ENCODE results near the gene PKMYT1.

Gene PKMYT1

DNA sequence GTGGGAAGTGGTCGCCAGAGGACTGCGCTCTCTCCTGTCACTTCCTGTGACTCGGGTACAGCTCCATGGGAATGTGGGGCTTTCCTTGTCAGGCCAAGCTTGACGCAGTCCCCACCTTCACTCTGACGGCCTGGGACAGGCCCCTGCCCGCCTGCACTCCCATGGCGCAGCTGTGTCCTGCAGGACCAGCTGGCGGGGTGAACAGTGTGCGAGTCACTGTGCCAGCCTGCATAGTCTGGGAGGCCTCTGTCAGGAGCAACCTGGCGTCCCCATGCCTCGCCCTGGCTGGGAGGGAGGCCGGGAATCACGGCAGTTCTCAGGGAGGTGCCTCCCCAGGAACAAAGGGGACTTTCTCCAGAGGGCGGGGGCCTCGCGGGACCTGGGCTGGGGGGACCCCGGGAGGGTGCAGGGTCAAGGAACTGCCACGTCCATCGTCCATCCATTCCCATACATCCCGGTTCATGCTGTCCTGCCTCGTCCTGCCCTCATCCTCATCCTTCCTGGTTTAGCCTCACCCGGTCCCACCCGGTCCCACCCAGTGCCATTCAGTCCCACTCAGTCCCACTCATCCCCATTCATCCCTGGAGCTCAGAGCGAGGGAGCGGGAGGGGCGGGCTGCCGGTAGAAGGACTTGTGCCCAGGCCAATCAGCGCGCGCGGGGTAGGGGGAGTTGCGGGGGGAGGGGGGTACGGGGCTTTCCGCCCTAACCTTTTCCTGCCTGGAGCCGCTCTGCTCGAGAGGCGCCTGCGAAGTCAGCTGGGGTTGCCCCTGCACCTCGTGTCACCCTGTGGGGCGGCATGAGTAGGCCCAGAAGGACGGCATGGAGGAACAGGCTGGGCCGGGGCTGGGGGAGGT lies 55.1 kb downstream of the PKMYT1 start:
- TF ChIP-seq EZH2phosphoT487 (conservative IDR thresholded peaks at IDR 0.05; ENCODE audit: low read length) = no peak
- TF ChIP-seq, protein P1, sequence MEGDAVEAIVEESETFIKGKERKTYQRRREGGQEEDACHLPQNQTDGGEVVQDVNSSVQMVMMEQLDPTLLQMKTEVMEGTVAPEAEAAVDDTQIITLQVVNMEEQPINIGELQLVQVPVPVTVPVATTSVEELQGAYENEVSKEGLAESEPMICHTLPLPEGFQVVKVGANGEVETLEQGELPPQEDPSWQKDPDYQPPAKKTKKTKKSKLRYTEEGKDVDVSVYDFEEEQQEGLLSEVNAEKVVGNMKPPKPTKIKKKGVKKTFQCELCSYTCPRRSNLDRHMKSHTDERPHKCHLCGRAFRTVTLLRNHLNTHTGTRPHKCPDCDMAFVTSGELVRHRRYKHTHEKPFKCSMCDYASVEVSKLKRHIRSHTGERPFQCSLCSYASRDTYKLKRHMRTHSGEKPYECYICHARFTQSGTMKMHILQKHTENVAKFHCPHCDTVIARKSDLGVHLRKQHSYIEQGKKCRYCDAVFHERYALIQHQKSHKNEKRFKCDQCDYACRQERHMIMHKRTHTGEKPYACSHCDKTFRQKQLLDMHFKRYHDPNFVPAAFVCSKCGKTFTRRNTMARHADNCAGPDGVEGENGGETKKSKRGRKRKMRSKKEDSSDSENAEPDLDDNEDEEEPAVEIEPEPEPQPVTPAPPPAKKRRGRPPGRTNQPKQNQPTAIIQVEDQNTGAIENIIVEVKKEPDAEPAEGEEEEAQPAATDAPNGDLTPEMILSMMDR (IDR thresholded peaks at IDR 0.05; ENCODE audit: insufficient read depth, low read length, poor library complexity, severe bottlenecking) = no peak
- H3K4me2 ChIP-seq (ENCODE audit: low read depth, low read length, poor library complexity, severe bottlenecking) = no peak overlapping the region
- no peak overlapping the region for H3K9ac ChIP-seq (ENCODE audit: low read length)
- no peaks in the 10 kb centered on the region for H3F3A ChIP-seq (ENCODE audit: insufficient read depth)
- no peak overlapping the region for H3K27ac ChIP-seq (ENCODE audit: low read depth, low read length)
- H2AFZ ChIP-seq (ENCODE audit: low read depth, low read length, severe bottlenecking) = no peak overlapping the region
- no peaks in the 10 kb centered on the region for H4K20me1 ChIP-seq (ENCODE audit: low read depth, low read length)
- no peaks in the 10 kb centered on the region for H3K36me3 ChIP-seq (ENCODE audit: low read length)
- H3K27me3 ChIP-seq (ENCODE audit: low read length) = no peaks in the 10 kb centered on the region
- H3K9me2 ChIP-seq (replicated peaks; ENCODE audit: insufficient read depth, low read length) = no peaks in the 10 kb centered on the region
- H3K79me2 ChIP-seq (ENCODE audit: insufficient read depth, low read length) = no peaks in the 10 kb centered on the region
- H3K9me3 ChIP-seq (ENCODE audit: insufficient read depth, low read length) = no peaks in the 10 kb centered on the region
- no peak overlapping the region for H3K4me3 ChIP-seq (ENCODE audit: insufficient read depth, low read length, poor library complexity, severe bottlenecking)

DNA sequence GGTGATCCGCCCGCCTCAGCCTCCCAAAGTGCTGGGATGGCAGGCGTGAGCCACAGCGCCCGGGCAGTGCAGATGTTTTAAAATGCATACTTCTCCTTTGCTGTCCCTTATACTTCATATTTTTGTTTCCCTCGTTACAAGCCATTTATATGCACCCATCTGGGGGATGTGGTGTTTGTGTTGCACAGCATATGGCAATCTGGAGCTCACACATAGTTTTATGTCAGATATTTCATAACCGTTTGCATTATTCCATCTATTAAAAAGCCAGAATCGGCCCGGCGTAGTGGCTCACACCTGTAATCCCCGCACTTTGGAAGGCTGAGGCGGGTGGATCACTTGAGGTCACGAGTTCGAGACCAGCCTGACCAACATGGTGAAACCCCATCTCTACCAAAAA lies 56.8 kb downstream of the PKMYT1 start:
- Histone ChIP-seq H3K79me2 (ENCODE audit: insufficient read depth, low read length) (no peaks in the 10 kb centered on the region), H3F3A (ENCODE audit: insufficient read depth) (peaks cover 4% of the 10 kb centered on the region; the same call in 1 of the 2 replicates), H2AFZ (ENCODE audit: low read depth, low read length, severe bottlenecking) (no peak overlapping the region), H4K20me1 (ENCODE audit: low read depth, low read length) (no peaks in the 10 kb centered on the region), H3K36me3 (ENCODE audit: low read length) (no peaks in the 10 kb centered on the region), H3K27ac (ENCODE audit: low read depth, low read length) (no peak overlapping the region), H3K9ac (ENCODE audit: low read length) (no peak overlapping the region), H3K9me2 (replicated peaks; ENCODE audit: insufficient read depth, low read length) (no peaks in the 10 kb centered on the region), H3K27me3 (ENCODE audit: low read length) (no peaks in the 10 kb centered on the region), H3K4me3 (ENCODE audit: insufficient read depth, low read length, poor library complexity, severe bottlenecking) (no peak overlapping the region), H3K9me3 (ENCODE audit: insufficient read depth, low read length) (no peaks in the 10 kb centered on the region), H3K4me2 (ENCODE audit: low read depth, low read length, poor library complexity, severe bottlenecking) (no peak overlapping the region)
- TF ChIP-seq, protein P1 (IDR thresholded peaks at IDR 0.05; ENCODE audit: insufficient read depth, low read length, poor library complexity, severe bottlenecking) = no peak
- no peak for TF ChIP-seq EZH2phosphoT487 (conservative IDR thresholded peaks at IDR 0.05; ENCODE audit: low read length)
